ENCODE results near the gene ZFP82.

Gene ZFP82

GRCh38 chr19:36418287-36419001 is at the start of gene ZFP82:
Gene ZFP82, minus strand, starts transcription at chr19:36418644. Its CDS starts 8,855 bp downstream, at chr19:36409789.
- DNase-seq (ENCODE audit: low read depth, low spot score): peak; percentile 51

- no peak for DNase-seq (ENCODE audit: low read depth, low spot score)
Measured at GRCh38 chr19:36460046-36460445, 41.6 kb upstream of the ZFP82 start.

DNA sequence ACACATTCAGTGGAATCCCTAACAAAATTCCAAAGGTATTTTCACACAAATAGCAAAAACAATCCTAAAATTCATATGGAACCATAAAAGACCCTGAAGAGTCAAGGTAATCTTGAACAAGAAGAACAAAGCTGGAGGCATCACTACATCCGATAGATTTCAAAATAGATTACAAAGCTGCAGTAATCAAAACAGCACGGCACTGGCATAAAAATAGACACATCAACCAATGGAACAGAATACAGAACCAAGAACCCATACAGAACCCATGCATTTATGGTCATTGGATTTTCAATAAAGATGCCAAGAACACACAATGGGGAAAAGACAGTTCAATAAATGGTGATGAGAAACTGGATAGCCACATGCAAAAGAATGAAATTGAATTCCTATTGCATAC is 38.4 kb upstream of the ZFP82 start:
- DNase-seq (ENCODE audit: low read depth, low spot score): no peak

GRCh38 chr19:36449059-36449670 is 30.7 kb upstream of the ZFP82 start:
- DNase-seq (ENCODE audit: low read depth, low spot score): no peak

DNA sequence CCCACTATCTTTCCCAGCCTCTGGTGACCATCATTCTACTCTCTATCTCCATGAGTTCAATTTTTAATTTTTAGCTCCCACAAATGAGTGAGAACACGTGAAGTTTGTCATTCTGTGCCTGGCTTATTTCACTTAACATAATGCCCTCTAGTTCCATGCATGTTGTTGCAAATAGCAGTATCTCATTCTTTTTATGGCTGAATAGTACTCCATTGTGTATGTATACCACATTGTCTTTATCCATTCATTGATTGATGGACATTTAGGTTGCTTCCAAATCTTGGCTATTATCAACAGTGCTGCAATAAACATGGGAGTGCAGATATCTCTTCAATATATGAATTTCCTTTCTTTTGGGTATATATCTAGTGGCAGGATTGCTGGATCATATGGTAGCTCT is 22.9 kb upstream of the ZFP82 start:
- DNase-seq (ENCODE audit: low read depth, low spot score): no peak

GRCh38 chr19:36436531-36436930 is 18.1 kb upstream of the ZFP82 start:
- DNase-seq (ENCODE audit: low read depth, low spot score): no peak

DNA sequence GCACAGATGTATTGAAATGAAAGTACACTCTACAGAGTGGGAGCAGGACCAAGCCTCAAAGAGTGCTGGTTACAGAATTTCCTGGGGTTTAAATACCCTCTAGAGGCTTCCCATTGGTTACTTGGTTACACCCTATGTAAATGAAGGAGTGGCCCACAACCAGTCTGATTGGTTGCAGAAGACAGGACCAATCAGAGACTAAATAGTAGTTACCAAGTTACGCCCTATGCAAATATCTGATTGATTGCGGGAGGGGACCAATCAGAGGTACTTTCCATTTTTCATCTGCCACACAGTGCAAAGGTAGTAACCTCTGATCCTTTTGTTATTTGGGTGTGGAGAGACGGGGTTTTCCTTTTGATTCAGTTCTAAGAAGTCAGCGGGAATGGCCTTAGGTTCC is 5.5 kb upstream of the ZFP82 start:
- DNase-seq (ENCODE audit: low read depth, low spot score): no peak

GRCh38 chr19:36421749-36422481 is 3.5 kb upstream of the ZFP82 start:
- DNase-seq (ENCODE audit: low read depth, low spot score): no peak

GRCh38 chr19:36420961-36421748 is 2.7 kb upstream of the ZFP82 start:
- DNase-seq (ENCODE audit: low read depth, low spot score): no peak

DNA sequence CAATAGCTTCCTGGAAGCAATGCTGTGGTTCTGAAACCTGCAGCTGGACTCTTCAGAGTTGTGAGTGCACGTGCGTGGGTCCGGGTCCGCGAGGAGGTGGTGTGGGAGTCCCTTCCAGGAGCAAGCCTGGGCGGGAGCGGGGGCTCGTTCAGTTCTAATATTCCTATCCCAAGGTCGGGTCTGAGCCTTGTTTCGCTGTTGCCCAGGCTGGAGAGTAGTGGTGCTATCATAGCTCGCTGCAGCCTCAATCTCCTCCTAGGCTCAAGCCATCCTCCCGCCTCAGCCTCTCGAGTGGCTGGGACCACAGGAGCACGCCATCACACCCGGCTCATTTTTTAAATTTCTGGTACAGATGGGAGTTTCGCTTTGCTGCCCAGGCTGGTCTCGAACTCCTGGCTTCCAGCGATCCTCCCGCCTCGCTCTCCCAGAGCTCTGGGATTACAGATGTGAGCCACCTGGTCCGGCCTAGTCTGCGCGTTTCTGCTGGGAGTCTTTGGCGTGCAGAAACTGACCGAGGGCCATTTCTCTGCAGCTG is 625 bp downstream of the ZFP82 start:
- DNase-seq (ENCODE audit: low read depth, low spot score): no peak

DNA sequence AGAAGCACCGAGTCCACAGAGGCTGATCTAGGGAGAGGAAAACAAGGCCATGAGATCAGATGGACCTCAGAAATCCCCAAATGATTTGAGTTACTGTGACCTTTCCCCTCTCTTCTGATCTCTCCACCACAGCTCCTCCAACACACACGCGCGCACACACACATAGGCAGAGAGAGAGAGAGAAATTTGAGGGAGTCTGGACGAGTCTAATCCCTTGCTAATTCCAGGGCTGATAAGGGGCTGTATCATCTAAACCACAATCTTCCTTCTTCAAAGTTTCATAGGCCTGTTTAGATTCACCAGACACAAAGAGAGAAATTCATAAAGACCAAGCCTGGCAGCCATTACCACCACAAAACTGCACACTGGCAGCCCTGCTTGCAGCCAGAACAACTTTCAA is 8.6 kb downstream of the ZFP82 start:
- DNase-seq (ENCODE audit: low read depth, low spot score): no peak

- no peak for DNase-seq (ENCODE audit: low read depth, low spot score)
Measured at GRCh38 chr19:36408101-36408500, 10.3 kb downstream of the ZFP82 start.

- no peak for DNase-seq (ENCODE audit: low read depth, low spot score)
Measured at GRCh38 chr19:36404498-36404897, 13.9 kb downstream of the ZFP82 start.

GRCh38 chr19:36401475-36401874 is 17.0 kb downstream of the ZFP82 start:
- no peak for DNase-seq (ENCODE audit: low read depth, low spot score)

DNA sequence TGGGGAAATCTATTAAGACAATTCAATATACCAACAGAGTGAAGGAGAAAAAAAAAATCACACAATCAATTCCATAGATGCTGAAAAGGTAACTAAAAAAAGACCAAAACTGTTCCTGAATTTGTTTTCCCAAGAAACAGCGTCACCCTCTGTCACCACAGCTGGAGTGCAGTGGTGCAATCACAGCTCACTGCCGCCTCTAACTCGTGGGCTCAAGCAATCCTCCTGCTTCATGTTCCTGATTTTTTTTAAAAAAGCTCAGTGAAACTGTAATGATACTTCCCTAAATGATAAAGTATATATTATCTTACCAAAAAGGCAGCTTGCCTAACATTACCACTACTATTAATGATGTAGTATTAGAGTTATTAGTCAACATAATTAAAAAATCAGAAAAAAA is 19.9 kb downstream of the ZFP82 start:
- DNase-seq (ENCODE audit: low read depth, low spot score): no peak

DNA sequence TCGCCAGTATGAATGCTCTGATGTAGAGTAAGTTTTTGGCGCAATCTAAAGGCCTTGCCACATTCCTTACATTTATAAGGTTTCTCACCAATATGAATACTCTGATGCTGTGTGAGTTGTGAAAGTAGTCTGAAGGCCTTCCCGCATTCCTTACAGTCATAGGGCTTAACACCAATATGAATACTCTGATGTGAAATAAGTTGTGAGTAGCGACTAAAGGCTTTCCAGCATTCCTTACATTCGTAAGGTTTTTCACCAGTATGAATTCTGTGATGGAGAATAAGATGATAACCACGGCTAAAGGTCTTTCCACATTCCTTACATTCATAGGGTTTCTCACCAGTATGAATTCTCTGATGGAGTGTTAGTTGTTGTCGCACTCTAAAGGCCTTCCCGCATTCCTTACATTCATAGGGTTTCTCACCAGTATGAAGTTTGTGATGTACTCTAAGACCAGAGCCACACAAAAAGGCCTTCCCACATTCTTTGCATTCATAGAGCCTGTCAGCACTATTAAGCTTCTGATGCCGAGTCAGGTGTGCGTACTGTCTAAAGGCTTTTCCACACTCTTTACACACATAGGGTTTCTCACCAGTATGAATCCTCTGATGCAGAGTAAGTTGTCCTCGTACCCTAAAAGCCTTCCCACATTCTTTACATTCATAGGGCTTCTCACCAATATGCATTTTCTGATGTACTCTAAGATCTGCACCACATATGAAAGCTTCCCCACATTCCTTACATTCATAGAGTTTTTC is 25.3 kb downstream of the ZFP82 start:
- no peak for DNase-seq (ENCODE audit: low read depth, low spot score)

- DNase-seq (ENCODE audit: low read depth, low spot score): no peak
Measured at GRCh38 chr19:36379510-36379819, 39.0 kb downstream of the ZFP82 start.

DNA sequence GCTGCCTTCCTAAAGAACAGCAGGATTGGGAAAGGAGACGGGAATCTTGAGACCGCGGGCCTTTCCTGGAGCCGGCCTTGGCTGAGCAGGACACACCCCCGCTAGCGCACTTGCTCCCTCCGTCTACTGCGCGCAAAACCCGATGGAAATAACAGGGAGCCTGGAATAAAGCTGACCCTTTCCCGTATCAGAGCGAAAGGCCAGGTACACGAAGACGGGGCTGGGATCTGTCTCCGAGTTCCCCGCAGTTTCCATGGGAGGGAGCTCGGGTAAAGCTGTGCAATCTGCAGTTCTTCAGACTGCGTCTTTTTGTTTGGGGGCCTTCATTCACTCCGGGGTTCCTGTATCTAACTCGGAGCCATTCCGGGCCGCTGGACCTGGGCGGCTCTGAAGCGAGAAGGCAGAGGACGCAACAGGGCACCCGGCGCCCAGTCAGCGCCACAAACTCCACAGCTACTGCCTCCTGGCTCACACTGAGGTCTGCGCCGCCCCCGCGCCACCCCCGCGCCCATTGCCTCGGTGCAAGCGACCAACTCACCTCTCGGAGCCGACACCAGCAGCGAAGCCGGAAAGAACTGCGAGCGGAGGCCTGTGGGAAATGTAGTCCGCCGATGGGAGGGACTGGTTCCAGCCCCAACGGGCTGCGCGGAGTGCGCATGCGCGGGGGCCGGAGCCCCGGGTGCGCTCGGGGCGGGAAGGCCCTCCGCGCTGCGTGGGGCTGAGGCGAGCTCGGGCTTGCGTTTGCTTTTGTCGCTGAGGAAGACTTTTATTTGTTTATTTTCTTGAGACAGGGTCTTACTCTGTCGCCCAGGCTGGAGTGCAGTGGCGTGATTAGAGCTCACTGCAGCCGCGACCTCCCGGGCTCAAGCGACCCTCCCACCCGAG is 39.6 kb downstream of the ZFP82 start, which contains the start of gene ZFP14:
TSS of gene ZFP14 (minus strand) at position 577 of the 885 bp plus-strand sequence. CDS start 11,309 bp downstream, outside the sequence.
- DNase-seq (ENCODE audit: low read depth, low spot score): peak; percentile 76

GRCh38 chr19:36377541-36378178 is 40.8 kb downstream of the ZFP82 start:
- no peak for DNase-seq (ENCODE audit: low read depth, low spot score)
